ENCODE results near the gene HSPA1A. TPM values are rescaled to one million over a fixed set of nuclear protein-coding genes. Genes with fewer than 3 reads are reported as not detected.
A peak's percentile ranks its signal among the peaks of the same experiment; 100 is the strongest.

HSPA1A gene
- total and polyA plus RNA-seq, 9 of the 15 experiments (the other 6 are each of a cell fraction or from before 2014, with no cell fraction given) = 2.2 to 273 (median 107) TPM

DNA sequence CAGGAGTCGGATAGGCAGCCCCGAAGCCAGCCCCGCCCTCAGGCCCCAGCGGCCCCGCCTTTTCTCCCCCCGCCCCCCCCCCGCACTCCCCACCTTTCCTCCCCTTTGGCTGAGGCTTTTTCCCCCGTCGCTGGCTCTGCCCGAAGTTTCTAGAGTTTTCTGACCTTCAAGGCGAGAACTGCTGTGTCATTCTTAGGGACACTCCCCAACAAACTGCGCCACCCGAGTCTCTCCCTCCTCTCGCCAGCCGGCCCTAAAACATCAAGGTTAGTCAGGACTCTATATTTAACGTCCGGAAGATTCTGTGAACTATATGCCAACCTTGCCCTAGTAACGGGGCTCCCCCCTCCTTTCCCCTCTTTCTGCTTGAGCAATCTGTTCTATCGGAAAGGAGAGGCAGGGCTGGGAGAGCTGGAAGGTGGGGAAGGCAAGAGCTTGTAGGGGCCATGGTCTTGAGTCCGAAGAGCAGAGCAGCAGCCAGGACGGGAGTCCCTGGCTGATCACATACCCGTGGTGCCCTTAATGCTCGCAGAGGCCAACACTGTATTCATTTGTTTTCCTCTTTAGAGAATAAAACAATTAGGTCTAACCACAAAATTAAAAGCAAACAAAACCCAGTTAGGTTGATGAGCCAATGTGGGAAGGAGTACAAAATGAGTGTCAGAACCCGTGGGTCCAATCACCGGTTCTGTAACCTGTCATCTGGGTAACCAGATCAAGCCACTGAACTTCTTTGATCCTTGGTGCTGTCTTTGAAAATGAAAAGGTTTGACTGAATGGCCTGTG lies 6.9 kb downstream of the HSPA1A start (continued):
- TF ChIP-seq, protein P1, sequence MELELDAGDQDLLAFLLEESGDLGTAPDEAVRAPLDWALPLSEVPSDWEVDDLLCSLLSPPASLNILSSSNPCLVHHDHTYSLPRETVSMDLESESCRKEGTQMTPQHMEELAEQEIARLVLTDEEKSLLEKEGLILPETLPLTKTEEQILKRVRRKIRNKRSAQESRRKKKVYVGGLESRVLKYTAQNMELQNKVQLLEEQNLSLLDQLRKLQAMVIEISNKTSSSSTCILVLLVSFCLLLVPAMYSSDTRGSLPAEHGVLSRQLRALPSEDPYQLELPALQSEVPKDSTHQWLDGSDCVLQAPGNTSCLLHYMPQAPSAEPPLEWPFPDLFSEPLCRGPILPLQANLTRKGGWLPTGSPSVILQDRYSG (tag; conservative IDR thresholded peaks at IDR 0.05; ENCODE audit: low read depth) = peak; percentile 87; the same call in 1 of the 2 replicates
- no peak for TF ChIP-seq ZNF778 (CRISPR knock-in tag; IDR thresholded peaks at IDR 0.05)
- TF ChIP-seq TAL1 (IDR thresholded peaks at IDR 0.05) = no peak
- TF ChIP-seq ZNF561 (CRISPR knock-in tag; conservative IDR thresholded peaks at IDR 0.05) = no peak
- TF ChIP-seq NFE2L1 (tag; IDR thresholded peaks at IDR 0.05; ENCODE audit: borderline replicate concordance, low read depth) = peak; percentile 98
- TF ChIP-seq RBFOX2 (IDR thresholded peaks at IDR 0.05; ENCODE audit: low read depth, low read length) = no peak
- peak in 1 of 2 experiments; percentile 30; a peak in 1 of 3 replicates for TF ChIP-seq CBX3 (IDR thresholded peaks at IDR 0.05; ENCODE audit: borderline replicate concordance in 1 of 2, low read length in 2 of 2)
- TF ChIP-seq RBM14 (IDR thresholded peaks at IDR 0.05; ENCODE audit: borderline replicate concordance, insufficient read depth, low read depth, low read length) = no peak
- TF ChIP-seq GTF2E2 (tag; IDR thresholded peaks at IDR 0.05) = peak; percentile 100
- no peak for TF ChIP-seq SAFB2 (IDR thresholded peaks at IDR 0.05; ENCODE audit: borderline replicate concordance, low read depth, low read length, severe bottlenecking)
- no peak for TF ChIP-seq U2AF2 (optimal IDR thresholded peaks at IDR 0.05; ENCODE audit: low read depth, low read length)
- peak; percentile 74; the same call in 1 of the 2 replicates for TF ChIP-seq ZFPM2 (CRISPR knock-in tag; IDR thresholded peaks at IDR 0.05)
- TF ChIP-seq, protein P2, sequence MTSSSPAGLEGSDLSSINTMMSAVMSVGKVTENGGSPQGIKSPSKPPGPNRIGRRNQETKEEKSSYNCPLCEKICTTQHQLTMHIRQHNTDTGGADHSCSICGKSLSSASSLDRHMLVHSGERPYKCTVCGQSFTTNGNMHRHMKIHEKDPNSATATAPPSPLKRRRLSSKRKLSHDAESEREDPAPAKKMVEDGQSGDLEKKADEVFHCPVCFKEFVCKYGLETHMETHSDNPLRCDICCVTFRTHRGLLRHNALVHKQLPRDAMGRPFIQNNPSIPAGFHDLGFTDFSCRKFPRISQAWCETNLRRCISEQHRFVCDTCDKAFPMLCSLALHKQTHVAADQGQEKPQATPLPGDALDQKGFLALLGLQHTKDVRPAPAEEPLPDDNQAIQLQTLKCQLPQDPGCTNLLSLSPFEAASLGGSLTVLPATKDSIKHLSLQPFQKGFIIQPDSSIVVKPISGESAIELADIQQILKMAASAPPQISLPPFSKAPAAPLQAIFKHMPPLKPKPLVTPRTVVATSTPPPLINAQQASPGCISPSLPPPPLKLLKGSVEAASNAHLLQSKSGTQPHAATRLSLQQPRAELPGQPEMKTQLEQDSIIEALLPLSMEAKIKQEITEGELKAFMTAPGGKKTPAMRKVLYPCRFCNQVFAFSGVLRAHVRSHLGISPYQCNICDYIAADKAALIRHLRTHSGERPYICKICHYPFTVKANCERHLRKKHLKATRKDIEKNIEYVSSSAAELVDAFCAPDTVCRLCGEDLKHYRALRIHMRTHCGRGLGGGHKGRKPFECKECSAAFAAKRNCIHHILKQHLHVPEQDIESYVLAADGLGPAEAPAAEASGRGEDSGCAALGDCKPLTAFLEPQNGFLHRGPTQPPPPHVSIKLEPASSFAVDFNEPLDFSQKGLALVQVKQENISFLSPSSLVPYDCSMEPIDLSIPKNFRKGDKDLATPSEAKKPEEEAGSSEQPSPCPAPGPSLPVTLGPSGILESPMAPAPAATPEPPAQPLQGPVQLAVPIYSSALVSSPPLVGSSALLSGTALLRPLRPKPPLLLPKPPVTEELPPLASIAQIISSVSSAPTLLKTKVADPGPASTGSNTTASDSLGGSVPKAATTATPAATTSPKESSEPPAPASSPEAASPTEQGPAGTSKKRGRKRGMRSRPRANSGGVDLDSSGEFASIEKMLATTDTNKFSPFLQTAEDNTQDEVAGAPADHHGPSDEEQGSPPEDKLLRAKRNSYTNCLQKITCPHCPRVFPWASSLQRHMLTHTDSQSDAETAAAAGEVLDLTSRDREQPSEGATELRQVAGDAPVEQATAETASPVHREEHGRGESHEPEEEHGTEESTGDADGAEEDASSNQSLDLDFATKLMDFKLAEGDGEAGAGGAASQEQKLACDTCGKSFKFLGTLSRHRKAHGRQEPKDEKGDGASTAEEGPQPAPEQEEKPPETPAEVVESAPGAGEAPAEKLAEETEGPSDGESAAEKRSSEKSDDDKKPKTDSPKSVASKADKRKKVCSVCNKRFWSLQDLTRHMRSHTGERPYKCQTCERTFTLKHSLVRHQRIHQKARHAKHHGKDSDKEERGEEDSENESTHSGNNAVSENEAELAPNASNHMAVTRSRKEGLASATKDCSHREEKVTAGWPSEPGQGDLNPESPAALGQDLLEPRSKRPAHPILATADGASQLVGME (CRISPR knock-in tag; IDR thresholded peaks at IDR 0.05) = no peak
- TF ChIP-seq NONO (IDR thresholded peaks at IDR 0.05; ENCODE audit: low read depth in 2 of 2, low read length in 1 of 2) = no peak
- TF ChIP-seq GABPB1 (CRISPR knock-in tag; IDR thresholded peaks at IDR 0.05) = 0 out of 2 replicates have a peak, but pooled peaks have one; percentile 16
- TF ChIP-seq, protein P3, sequence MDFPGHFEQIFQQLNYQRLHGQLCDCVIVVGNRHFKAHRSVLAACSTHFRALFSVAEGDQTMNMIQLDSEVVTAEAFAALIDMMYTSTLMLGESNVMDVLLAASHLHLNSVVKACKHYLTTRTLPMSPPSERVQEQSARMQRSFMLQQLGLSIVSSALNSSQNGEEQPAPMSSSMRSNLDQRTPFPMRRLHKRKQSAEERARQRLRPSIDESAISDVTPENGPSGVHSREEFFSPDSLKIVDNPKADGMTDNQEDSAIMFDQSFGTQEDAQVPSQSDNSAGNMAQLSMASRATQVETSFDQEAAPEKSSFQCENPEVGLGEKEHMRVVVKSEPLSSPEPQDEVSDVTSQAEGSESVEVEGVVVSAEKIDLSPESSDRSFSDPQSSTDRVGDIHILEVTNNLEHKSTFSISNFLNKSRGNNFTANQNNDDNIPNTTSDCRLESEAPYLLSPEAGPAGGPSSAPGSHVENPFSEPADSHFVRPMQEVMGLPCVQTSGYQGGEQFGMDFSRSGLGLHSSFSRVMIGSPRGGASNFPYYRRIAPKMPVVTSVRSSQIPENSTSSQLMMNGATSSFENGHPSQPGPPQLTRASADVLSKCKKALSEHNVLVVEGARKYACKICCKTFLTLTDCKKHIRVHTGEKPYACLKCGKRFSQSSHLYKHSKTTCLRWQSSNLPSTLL (IDR thresholded peaks at IDR 0.05) = no peak
- TF ChIP-seq ZNF695 (CRISPR knock-in tag; IDR thresholded peaks at IDR 0.05) = 0 out of 2 replicates have a peak, but pooled peaks have one; percentile 3
- no peak for TF ChIP-seq EGR1 (conservative IDR thresholded peaks at IDR 0.05)
